HepG2 (cell line): ENCODE results near the gene SFTPB. TPM values are rescaled to one million over a fixed set of nuclear protein-coding genes. Genes with fewer than 3 reads are reported as not detected.

Source experiments
- ATAC-seq: fragments of 200-7000 bp; cut with Tn5 transposase; 3 replicates; pipeline ENCODE4 v1.9.1; 2020; ENCODE audit warnings: mild to moderate bottlenecking, moderate library complexity
- BruUV-seq: library from RNA; stranded (reverse); fragments of 400-500 nt; replicated peaks from 2 replicates; lab custom pipeline; 2021; lab: Mats Ljungman, UMichigan
- CTCF ChIA-PET: fragments of 300-600 bp; formaldehyde crosslinking; extraction: SDS; loops from one replicate; lab custom pipeline; 2021; ENCODE audit warnings: low total read pairs, inconsistent platforms, low intra/inter-chr PET ratio; lab: Yijun Ruan, JAX
- POLR2A ChIA-PET: fragments of 350-600 bp; sonication (Branson Sonifier 250); formaldehyde crosslinking; loops from one replicate; lab custom pipeline; 2020; ENCODE audit warnings: antibody characterized with exemption, inconsistent platforms; lab: Yijun Ruan, JAX
- DNase-seq: peaks from one replicate; pipeline ENCODE4 v3.0.0-alpha.2; 2015; ENCODE audit warnings: low spot score
- FAIRE-seq: peaks from 3 replicates; lab custom pipeline; 2011; peaks lifted over from hg19 to GRCh38; lab: Jason Lieb, UNC
- H2AFZ ChIP-seq: one replicate; pipeline ENCODE4 v1.6.1; 2011; ENCODE audit warnings: low read length, inconsistent platforms
- H3K27ac ChIP-seq: fragments of 300-600 bp; 3 replicates; pipeline ENCODE4 v1.8.0; 2011; ENCODE audit warnings: mixed run types, mild to moderate bottlenecking, mixed read lengths, low read length, inconsistent platforms; ENCODE audit not compliant: insufficient read depth; ENCODE audit errors: extremely low read length
- H3K27me3 ChIP-seq, 2 experiments: fragments of 200-600 bp in 1 of 2; 2 replicates in 1 of 2; 3 replicates in 1 of 2; pipeline versions ENCODE4 v1.6.0 to v1.8.0; 2011; ENCODE audit warnings: low read length in 2 of 2, mild to moderate bottlenecking in 2 of 2, moderate library complexity in 2 of 2, inconsistent platforms in 1 of 2; ENCODE audit not compliant: insufficient read depth in 2 of 2, control insufficient read depth in 1 of 2
- H3K36me3 ChIP-seq, 2 experiments: fragments of 200-600 bp in 1 of 2; replicated peaks in 1 of 2; 2 replicates in 1 of 2; 3 replicates in 1 of 2; pipeline versions ENCODE4 v1.5.1 to v1.8.0; 2011; ENCODE audit warnings: low read length in 2 of 2, inconsistent platforms in 1 of 2; ENCODE audit not compliant: insufficient read depth in 2 of 2, control insufficient read depth in 1 of 2
- H3K4me1 ChIP-seq: 2 replicates; pipeline ENCODE4 v1.5.1; 2012; ENCODE audit warnings: low read length, inconsistent platforms; ENCODE audit not compliant: insufficient read depth
- H3K4me2 ChIP-seq: 2 replicates; pipeline ENCODE4 v1.6.0; 2011; ENCODE audit warnings: low read depth, low read length, inconsistent platforms
- H3K4me3 ChIP-seq, 3 experiments: fragments of 200-600 bp in 1 of 3; sonication (generic), shearing (Covaris generic) in 1 of 3; replicated peaks in 1 of 3; 2 replicates each; pipeline ENCODE4 v1.5.1; 2011 to 2016; ENCODE audit warnings: low read length in 3 of 3, inconsistent platforms in 2 of 3, low read depth in 2 of 3, mild to moderate bottlenecking in 2 of 3, control low read depth in 1 of 3, mixed read lengths in 1 of 3; ENCODE audit not compliant: insufficient read depth in 1 of 3
- H3K79me2 ChIP-seq: one replicate; pipeline ENCODE4 v1.6.1; 2011; ENCODE audit warnings: low read length, inconsistent platforms; ENCODE audit not compliant: insufficient read depth
- H3K9ac ChIP-seq: 2 replicates; pipeline ENCODE4 v1.6.0; 2011; ENCODE audit warnings: mild to moderate bottlenecking, low read depth, low read length, inconsistent platforms; ENCODE audit not compliant: insufficient read depth
- H3K9me3 ChIP-seq: 2 replicates; pipeline ENCODE4 v1.5.1; 2012; ENCODE audit warnings: mild to moderate bottlenecking, low read length
- H4K20me1 ChIP-seq: 2 replicates; pipeline ENCODE4 v1.6.0; 2011; ENCODE audit warnings: inconsistent platforms, mild to moderate bottlenecking, low read length, moderate library complexity; ENCODE audit not compliant: insufficient read depth
- AGO2 ChIP-seq: fragments of 200-400 bp; formaldehyde crosslinking; optimal IDR thresholded peaks from 2 replicates; pipeline ENCODE3; 2017; ENCODE audit warnings: mild to moderate bottlenecking, low read depth, low read length, moderate library complexity
- GABPB1 ChIP-seq: IDR thresholded peaks from 2 replicates; pipeline ENCODE4 v1.6.1; 2016; ENCODE audit warnings: mild to moderate bottlenecking, missing genetic modification reagents, moderate library complexity, missing compliant biosample characterization
- HNF4G ChIP-seq, 2 experiments: sonication (generic) in 1 of 2; formaldehyde crosslinking in 1 of 2; IDR thresholded peaks; 2 replicates each; pipeline versions ENCODE4 v1.4.0 to v1.6.1; 2011 to 2020; ENCODE audit warnings: borderline replicate concordance in 2 of 2, low read depth in 2 of 2, mild to moderate bottlenecking in 2 of 2, low read length in 1 of 2, missing genetic modification reagents in 1 of 2, moderate library complexity in 1 of 2
- HOXA9 ChIP-seq: sonication (generic); formaldehyde crosslinking; IDR thresholded peaks from 2 replicates; pipeline ENCODE4 v1.8.1; 2022; ENCODE audit warnings: missing genetic modification reagents, mild to moderate bottlenecking, moderate library complexity, borderline replicate concordance
- MAZ ChIP-seq, 2 experiments: sonication (generic) in 1 of 2; formaldehyde crosslinking in 1 of 2; IDR thresholded peaks; 2 replicates each; pipeline versions ENCODE4 v1.5.0 to v1.6.1; 2012 to 2020; ENCODE audit warnings: low read depth in 2 of 2, mild to moderate bottlenecking in 2 of 2, borderline replicate concordance in 1 of 2, improper control_type of control experiment in 1 of 2, low read length in 1 of 2, missing genetic modification reagents in 1 of 2, moderate library complexity in 1 of 2
- MNT ChIP-seq: fragments of 450-650 bp; IDR thresholded peaks from 2 replicates; pipeline ENCODE4 v1.6.1; 2016
- NFYB ChIP-seq: sonication (generic); formaldehyde crosslinking; IDR thresholded peaks from 2 replicates; pipeline ENCODE4 v1.4.0; 2020; ENCODE audit warnings: missing genetic modification reagents
- NFYC ChIP-seq: IDR thresholded peaks from 2 replicates; pipeline ENCODE4 v1.6.1; 2016; ENCODE audit warnings: missing genetic modification reagents, missing compliant biosample characterization
- SP140L ChIP-seq: sonication (generic); formaldehyde crosslinking; IDR thresholded peaks from 2 replicates; pipeline ENCODE4 v1.4.0; 2020; ENCODE audit warnings: missing genetic modification reagents, borderline replicate concordance
- ZBTB7B ChIP-seq: sonication (generic); formaldehyde crosslinking; IDR thresholded peaks from 2 replicates; pipeline ENCODE4 v1.4.0; 2020; ENCODE audit warnings: missing genetic modification reagents
- ZNF414 ChIP-seq: sonication (generic); formaldehyde crosslinking; IDR thresholded peaks from 2 replicates; pipeline ENCODE4 v1.5.0; 2020; ENCODE audit warnings: missing genetic modification reagents
- ZNF773 ChIP-seq: sonication (generic); formaldehyde crosslinking; IDR thresholded peaks from 2 replicates; pipeline ENCODE4 v1.4.0; 2020; ENCODE audit warnings: missing genetic modification reagents, borderline replicate concordance
- ZNF782 ChIP-seq: sonication (generic); formaldehyde crosslinking; IDR thresholded peaks from 2 replicates; pipeline ENCODE4 v1.4.0; 2020; ENCODE audit warnings: missing genetic modification reagents, mild to moderate bottlenecking, borderline replicate concordance
- ZNF841 ChIP-seq: sonication (generic); formaldehyde crosslinking; IDR thresholded peaks from 2 replicates; pipeline ENCODE4 v1.8.1; 2023; ENCODE audit warnings: missing genetic modification reagents, borderline replicate concordance
- ZSCAN5A ChIP-seq: sonication (generic); formaldehyde crosslinking; IDR thresholded peaks from 2 replicates; pipeline ENCODE4 v1.8.0; 2022; ENCODE audit warnings: mild to moderate bottlenecking, missing genetic modification reagents, borderline replicate concordance
- WGBS: methylation state at CpG from one replicate; pipeline ENCODE4 v1.1.6; 2017; ENCODE audit warnings: low lambda C conversion rate; 5-methylcytosine and 5-hydroxymethylcytosine counted together
- in situ Hi-C: cut with HindIII; loops from 2 replicates; pipeline ENCODE4 v1.10.0; 2017; ENCODE audit warnings: low pct_unique_long_range_greater_than_20kb; ENCODE audit not compliant: extremely low pct_ligation_motif_present
- intact Hi-C: fragments of 100-400 bp; cut with micrococcal nuclease; formaldehyde crosslinking; loops from one replicate; pipeline ENCODE4 v1.10.0; 2022; ENCODE audit not compliant: unreplicated experiment
- polyA plus RNA-seq, 8 experiments: library from polyadenylated mRNA; depleted of rRNA in 3 of 8; stranded (reverse) in 7 of 8; unstranded in 1 of 8; fragments of >200 nt; fragmentation: Illumina TruSeq in 4 of 8; extraction: Trizol in 4 of 8; gene quantifications; 2 replicates each; pipeline versions ENCODE4 v1.2.1 to v1.2.3, GENCODE V29; 2011 to 2016; ENCODE audit warnings: low read depth in 4 of 8, missing spikeins in 1 of 8, mixed read lengths in 1 of 8; ENCODE audit not compliant: insufficient read depth in 1 of 8
- total RNA-seq, 5 experiments: library from RNA; depleted of rRNA; stranded (reverse); fragments of >200 nt; fragmentation: Illumina TruSeq; extraction: Trizol; gene quantifications; 2 replicates each; pipeline ENCODE4 v1.2.3, GENCODE V29; 2016; ENCODE audit warnings: low read depth in 1 of 5

The SFTPB gene
- total and polyA plus RNA-seq, 2 of the 13 experiments (the other 11 are each of a cell fraction or from before 2014, with no cell fraction given), result not detected

GRCh38 chr2:85699325-85699724 is 31.3 kb upstream of the SFTPB start:
- Histone ChIP-seq H3K9me3 (no peaks in the 10 kb centered on the region), H3K4me1 (no peaks in the 10 kb centered on the region), H3K27me3 (peaks cover 8 to 46% of the 10 kb centered on the region in 2 experiments; a peak in 3 of 5 replicates), H4K20me1 (no peaks in the 10 kb centered on the region), H2AFZ (no peak overlapping the region), H3K4me2 (no peak overlapping the region), H3K9ac (no peak overlapping the region), H3K36me3 (no peaks in the 10 kb centered on the region), H3K79me2 (no peaks in the 10 kb centered on the region), H3K4me3 (no peak overlapping the region), H3K27ac (no peak overlapping the region)
- ATAC-seq (no peak), FAIRE-seq (no peak), DNase-seq (no peak)
- intact Hi-C loops (no loop called here), in situ Hi-C loops (no loop called here)
- ChIA-PET POLR2A (no interaction called here), CTCF (no interaction called here)
- no peak for TF ChIP-seq HNF4G (IDR thresholded peaks at IDR 0.05; ENCODE audit: borderline replicate concordance, low read depth, low read length)
- no peak for TF ChIP-seq HNF4G (CRISPR knock-in tag; IDR thresholded peaks at IDR 0.05; ENCODE audit: borderline replicate concordance, low read depth)
- no peak for TF ChIP-seq ZNF414 (CRISPR knock-in tag)
- peak; percentile 66 for TF ChIP-seq NFYB (CRISPR knock-in tag)
- TF ChIP-seq NFYC (CRISPR knock-in tag), result peak; percentile 62
- BruUV-seq, result no TSS peak
- WGBS, result 68% methylated on average over 1 of the region's 1 CpG

- Histone ChIP-seq H3K27ac (no peak overlapping the region), H3K9ac (no peak overlapping the region), H2AFZ (no peak overlapping the region), H3K4me3 (no peak overlapping the region), H3K79me2 (no peaks in the 10 kb centered on the region), H3K36me3 (no peaks in the 10 kb centered on the region), H3K4me1 (no peaks in the 10 kb centered on the region), H3K27me3 (peaks cover 11 to 50% of the 10 kb centered on the region in 2 experiments; a peak in 3 of 5 replicates), H3K4me2 (no peak overlapping the region), H3K9me3 (no peaks in the 10 kb centered on the region), H4K20me1 (no peaks in the 10 kb centered on the region)
- CTCF ChIA-PET, result no interaction called here
- 29% methylated on average over 8 of the region's 8 CpGs for WGBS
- ATAC-seq (peak; percentile 12; the same call in 2 of the 3 replicates), FAIRE-seq (no peak), DNase-seq (no peak)
- POLR2A ChIA-PET, result no interaction called here
- BruUV-seq, result no TSS peak
- in situ Hi-C loops (no loop called here), intact Hi-C loops (no loop called here)
- TF ChIP-seq ZNF841 (CRISPR knock-in tag), result no peak
- no peak for TF ChIP-seq ZBTB7B (CRISPR knock-in tag)
- TF ChIP-seq ZSCAN5A (CRISPR knock-in tag), result no peak
- TF ChIP-seq GABPB1, result no peak
- no peak for TF ChIP-seq HOXA9 (CRISPR knock-in tag)
- no peak for TF ChIP-seq MAZ (IDR thresholded peaks at IDR 0.05; ENCODE audit: borderline replicate concordance, low read depth, low read length)
- TF ChIP-seq MAZ (CRISPR knock-in tag; IDR thresholded peaks at IDR 0.05; ENCODE audit: low read depth), result no peak
- TF ChIP-seq ZNF782 (CRISPR knock-in tag), result no peak
- TF ChIP-seq MNT, result no peak
- TF ChIP-seq AGO2, result no peak
- TF ChIP-seq SP140L (CRISPR knock-in tag), result no peak
- no peak for TF ChIP-seq ZNF773 (CRISPR knock-in tag)
Observed at GRCh38 chr2:85698880-85699254, 30.9 kb upstream of the SFTPB start.
